HG03565 (cell line): Measurements from ENCODE around the gene PRAMEF9.
"Not testable (repeated sequence)": the region's sequence is repeated elsewhere in the genome, so short reads cannot be mapped to it uniquely, and the experiment has no call there.

ENCODE experiments used
- ATAC-seq: cut with Tn5 transposase; IDR thresholded peaks from one replicate; pipeline ENCODE4 v1.9.1; 2021; ENCODE audit warnings: mild to moderate bottlenecking, moderate library complexity; ENCODE audit not compliant: unreplicated experiment

PRAMEF9 gene

DNA sequence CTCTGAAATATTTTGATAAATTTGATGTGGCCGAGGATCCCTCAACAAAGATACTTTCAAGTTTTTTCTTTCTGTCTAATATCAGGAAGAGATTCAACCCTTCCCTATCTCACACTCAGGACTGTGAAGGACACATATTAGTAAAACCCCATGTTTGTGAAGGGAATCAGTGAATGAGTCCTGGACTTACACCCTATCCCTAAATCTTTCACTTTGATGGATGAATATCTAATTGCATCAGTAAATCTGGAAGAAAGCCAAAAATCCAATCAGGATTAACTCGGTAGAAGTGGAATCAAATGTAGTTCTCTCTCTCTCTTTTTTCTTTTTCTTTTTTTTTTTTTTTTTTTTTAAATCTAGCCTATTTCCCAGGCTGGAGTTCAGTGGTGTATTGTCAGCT is at the start of gene PRAMEF9:
Gene PRAMEF9, plus strand, starts transcription at position 301 of the 400 bp plus-strand sequence. CDS start 3,433 bp downstream, outside the sequence.
- ATAC-seq, result not testable (repeated sequence)

DNA sequence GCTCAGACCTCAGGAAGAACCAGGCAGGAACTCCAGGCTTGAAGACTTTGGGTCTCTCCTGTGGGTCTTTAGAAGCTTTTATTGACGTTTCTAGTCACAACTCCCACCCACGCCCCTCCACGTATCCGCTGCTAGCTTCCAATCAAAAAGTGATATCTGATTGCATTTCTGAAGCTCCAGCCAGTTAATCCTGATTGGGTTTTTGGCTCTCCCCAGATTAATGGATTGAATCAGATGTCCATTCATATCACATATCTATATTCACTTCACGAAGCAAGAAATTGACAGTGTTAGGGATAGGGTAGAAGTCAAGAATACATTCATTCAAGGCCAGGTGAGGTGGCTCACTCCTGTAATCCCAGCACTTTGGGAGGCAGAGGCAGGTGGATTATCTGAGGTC is 15.7 kb upstream of the PRAMEF9 start, which contains the start of gene PRAMEF26:
Gene PRAMEF26, minus strand, starts transcription at position 101 of the 400 bp plus-strand sequence. CDS start 2,914 bp downstream, outside the sequence.
- ATAC-seq, result not testable (repeated sequence)

DNA sequence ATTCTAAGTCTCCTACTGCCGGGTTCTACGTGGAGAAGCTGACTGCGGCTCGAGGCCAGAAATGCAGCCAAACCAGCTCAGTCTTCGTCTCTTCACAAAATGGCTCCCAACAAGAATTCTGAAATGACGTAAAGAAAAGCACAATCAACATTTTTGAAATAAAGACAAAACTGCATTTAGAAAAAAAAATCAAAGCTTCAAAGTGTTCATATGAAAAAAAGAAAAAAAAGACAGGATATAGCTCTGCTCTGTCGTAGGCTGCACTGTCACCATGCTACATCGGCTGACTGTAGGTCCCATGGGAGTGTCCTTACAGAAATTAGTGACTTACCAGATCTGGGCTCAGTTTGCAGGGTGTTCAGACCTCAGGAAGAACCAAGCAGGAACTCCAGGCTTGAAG is 6.1 kb upstream of the PRAMEF9 start, which contains the start of gene HNRNPCL4:
Gene HNRNPCL4, minus strand, starts transcription at position 101 of the 400 bp plus-strand sequence. CDS start 164 bp downstream, outside the sequence.
- not testable (repeated sequence) for ATAC-seq

DNA sequence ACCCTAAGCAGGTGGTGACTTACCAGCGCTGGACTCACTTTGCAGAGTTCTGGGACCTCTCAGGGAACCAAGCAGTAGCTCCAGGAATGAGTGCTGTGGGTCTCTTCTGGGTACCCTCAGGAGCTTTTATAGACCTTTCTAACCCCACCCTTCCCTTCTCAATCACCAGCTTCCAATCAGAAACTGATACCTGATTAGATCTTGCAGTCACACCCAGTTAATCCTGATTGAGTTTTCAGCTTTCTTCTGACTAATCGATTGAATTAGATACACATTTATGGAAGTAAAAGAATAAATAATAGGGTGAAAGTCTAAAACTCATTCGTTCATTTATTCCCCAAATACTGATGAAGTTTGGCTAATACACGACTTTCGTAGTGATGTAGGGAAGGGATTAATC is 29.7 kb downstream of the PRAMEF9 start, which contains the start of gene PRAMEF13:
Gene PRAMEF13, minus strand, starts transcription at position 101 of the 400 bp plus-strand sequence. CDS start 1,820 bp downstream, outside the sequence.
- not testable (repeated sequence) for ATAC-seq

DNA sequence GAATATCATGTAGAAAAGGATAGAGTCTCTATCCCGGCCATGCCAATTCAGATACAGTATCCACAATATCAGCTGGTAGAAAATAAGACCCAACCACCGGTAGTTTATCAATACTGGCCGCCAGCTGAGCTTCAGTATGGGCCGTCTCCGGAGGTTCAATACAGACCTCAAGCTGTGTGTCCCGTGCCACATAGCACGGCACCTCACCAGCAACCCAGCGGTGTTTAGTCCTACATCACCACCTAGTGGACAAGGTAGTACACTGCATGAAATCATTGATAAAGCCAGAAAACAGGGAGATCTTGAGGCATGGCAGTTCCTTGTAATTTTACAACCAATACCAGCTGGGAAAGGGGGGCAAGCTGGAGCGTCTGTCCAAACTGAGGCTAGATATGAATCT is 37.1 kb downstream of the PRAMEF9 start:
- not testable (repeated sequence) for ATAC-seq

DNA sequence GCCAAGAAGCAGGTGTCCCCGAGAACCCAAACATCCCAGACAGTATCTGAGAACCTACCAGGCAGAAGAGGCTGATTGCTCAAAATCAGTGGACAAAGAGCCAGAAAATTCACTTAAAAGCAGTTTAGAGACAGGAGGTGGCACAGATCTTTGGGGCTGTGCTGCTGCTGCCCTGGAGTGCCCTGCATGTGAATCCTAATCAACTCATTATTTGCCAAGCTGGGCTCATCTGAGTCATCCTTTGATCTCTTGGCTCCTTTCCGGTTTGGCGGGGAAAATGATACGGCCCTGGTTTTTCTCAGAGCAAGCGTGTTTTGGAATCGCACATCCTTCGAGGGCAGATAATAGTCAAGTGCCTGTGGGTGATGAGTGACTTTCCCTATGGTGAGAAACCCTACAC is 45.0 kb downstream of the PRAMEF9 start:
- not testable (repeated sequence) for ATAC-seq

DNA sequence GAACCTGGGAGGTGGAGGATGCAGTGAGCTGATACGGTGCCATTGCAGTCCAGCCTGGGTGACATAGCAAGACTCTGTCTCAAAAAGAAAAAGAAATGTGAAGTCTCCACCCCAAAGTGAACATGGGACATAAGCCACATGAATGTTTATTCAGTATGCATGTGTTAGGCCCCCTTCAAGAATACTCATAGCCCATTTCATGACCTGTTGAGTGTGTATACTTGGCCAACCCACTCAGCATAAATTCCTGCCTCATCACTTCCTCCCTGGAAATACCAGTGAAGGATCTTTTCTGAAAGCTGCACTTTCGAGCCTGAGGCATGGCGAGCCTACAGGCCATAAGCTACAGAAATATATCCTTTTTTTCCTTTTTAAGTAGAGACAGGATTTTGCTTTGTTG is 47.6 kb downstream of the PRAMEF9 start:
- not testable (repeated sequence) for ATAC-seq

DNA sequence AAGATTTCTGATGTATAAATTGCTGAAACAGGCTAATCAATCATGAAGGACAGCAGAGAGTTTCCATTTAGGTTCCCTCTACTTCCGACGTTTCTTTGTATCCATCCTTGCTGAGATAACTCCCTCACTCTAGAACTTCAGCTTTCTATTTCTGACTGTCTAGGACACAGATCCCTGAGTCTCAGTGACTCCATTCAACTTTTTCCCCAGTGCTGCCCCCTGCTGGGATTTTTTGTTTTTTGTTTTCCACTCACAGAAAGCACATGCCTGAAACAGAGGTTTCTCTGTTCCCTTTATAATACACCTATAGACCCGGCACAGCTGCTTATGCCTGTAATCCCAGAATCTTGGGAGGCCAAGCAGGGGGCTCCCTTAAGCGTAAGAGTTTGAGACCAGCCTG is 51.1 kb downstream of the PRAMEF9 start:
- ATAC-seq, result not testable (repeated sequence)

DNA sequence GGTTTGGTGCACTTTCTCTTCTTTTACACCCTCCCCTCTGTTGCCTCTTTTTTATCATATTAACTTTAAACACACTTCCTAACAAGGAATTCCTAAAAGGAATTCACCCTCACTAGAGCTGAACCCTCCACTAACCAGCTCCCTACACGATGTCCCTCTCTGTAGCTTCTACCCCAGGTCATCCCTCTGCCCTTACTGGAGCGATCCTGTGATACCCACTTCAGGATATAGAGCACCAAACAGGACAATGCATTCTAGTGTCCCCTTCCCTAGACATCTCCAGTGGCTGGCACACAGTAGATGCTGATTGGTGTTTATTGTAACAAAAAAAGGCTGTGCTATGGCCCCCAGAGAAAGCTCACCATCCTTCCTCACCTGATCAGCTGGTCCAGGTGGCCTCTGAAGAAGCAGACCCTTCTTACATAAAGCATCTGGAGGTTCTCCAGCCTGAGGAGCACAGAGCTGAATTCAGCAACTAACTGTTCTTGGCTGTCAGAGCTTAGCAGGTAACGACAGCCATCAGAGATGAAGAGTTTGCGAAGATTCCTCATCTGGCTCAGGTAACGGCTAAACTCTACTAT is 52.9 kb downstream of the PRAMEF9 start:
- no peak for ATAC-seq

DNA sequence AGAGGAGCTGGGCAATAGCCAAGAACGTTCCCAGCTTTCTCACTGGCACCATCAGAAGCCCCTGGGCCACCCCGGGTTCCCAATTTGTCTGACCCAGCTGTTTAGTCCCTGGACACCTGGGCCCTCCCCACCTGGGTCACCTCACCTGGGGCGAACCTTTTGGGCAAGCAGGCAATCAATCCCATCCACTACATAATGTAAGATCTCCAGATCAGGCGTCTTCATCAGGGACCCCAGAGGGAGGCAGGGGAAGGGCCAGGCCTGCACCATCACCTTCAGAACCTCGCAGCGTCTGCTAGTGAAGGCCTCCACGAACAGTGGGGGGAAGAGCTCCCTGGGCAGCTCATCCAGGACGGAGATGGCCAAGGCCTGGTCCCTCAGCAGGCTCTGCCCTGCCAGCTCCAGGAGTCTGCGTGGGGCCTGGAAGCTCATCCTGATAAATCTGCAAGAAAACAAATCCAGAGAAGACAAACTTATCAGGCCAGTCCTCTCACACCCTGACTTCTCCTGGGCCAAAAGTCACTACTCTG is 54.1 kb downstream of the PRAMEF9 start, which contains the start of gene PRAMEF18:
Gene PRAMEF18, minus strand, starts transcription at position 480 of the 530 bp plus-strand sequence. Its CDS starts 48 bp downstream, at position 432.
- not testable (repeated sequence) for ATAC-seq

DNA sequence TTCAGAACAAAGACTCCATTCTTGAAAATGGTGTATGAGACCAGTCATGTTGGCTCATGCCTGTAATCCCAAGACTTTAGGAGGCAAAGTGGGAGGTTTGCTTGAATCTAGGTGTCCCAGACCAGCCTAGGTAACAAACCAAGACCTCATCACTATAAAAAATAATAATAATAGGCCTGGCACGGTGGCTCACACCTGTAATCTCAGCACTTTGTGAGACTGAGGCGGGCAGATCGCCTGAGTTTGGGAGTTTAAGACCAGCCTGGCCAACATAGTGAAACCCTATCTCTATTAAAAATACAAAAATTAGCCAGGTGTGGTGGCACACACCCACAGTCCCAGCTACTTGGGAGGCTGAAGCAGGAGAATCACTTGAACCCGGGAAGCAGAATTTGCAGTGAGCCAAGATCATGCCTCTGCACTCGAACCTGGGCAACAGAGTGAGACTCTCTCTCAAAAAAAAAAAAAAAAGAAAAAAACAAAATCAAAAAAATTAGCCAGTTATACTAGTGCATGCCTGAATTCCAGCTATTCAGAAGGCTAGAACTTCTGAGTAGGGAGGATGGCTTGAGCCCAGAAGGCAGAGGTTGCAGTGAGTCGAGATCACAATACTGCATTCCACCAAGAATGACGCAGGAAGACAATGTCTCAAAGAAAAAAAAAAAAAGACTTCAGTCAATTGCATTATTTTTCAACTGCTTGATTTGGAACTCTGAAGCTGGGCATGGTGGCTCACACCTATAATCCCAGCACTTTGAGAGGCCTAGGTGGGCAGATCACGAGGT is 55.8 kb downstream of the PRAMEF9 start:
- not testable (repeated sequence) for ATAC-seq

DNA sequence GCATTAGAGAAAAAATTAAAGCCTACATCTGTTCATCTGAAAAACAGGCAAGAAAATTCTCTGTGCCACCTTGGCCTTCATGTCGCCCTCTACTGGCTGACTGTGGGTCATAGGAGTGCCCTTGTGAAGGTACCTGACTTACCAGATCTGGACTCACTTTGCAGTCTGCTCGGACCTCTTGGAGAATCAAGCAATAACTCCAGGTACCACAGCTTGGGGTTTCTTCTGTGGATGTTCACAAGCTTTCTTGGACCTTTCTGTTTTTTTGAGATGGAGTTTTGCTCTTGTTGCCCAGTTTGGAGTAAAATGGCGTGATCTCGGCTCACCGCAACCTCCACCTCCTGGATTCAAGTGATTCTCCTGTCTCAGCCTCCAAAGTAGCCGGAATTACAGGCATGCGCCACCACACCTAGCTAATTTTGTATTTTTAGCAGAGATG is 56.7 kb downstream of the PRAMEF9 start:
- no peak for ATAC-seq
